Neural cell (in vitro differentiated cells): Measurements from ENCODE around the gene C16orf74. TPM values are rescaled to one million over a fixed set of nuclear protein-coding genes. Genes with fewer than 3 reads are reported as not detected.

ENCODE experiments used
- H2AFZ ChIP-seq: fragments of 200-600, 300-800 bp; sonication (generic), shearing (Covaris generic); 2 replicates; pipeline ENCODE4 v1.6.0; 2014; ENCODE audit warnings: low read depth, mild to moderate bottlenecking, antibody characterized with exemption, low read length, moderate library complexity
- H3F3A ChIP-seq: fragments of 200-600 bp; shearing (Covaris generic); 2 replicates; pipeline ENCODE4 v1.6.1; 2016; ENCODE audit warnings: mild to moderate bottlenecking, moderate library complexity, mixed read lengths, antibody characterized with exemption, low read length; ENCODE audit not compliant: insufficient read depth, poor library complexity, severe bottlenecking
- H3K27ac ChIP-seq: fragments of 200-600, 300-800 bp; sonication (generic), shearing (Covaris generic); 2 replicates; pipeline ENCODE4 v1.5.1; 2014; ENCODE audit warnings: mild to moderate bottlenecking, low read length, moderate library complexity
- H3K27me3 ChIP-seq: fragments of 300-800, 200-600 bp; sonication (generic), shearing (Covaris generic); 2 replicates; pipeline ENCODE4 v1.6.0; 2014; ENCODE audit warnings: mild to moderate bottlenecking, low read depth, low read length, moderate library complexity; ENCODE audit not compliant: insufficient read depth
- H3K36me3 ChIP-seq: fragments of 300-800, 200-600 bp; sonication (generic), shearing (Covaris generic); 2 replicates; pipeline ENCODE4 v1.5.1; 2014; ENCODE audit warnings: mild to moderate bottlenecking, antibody characterized with exemption, low read length, moderate library complexity; ENCODE audit not compliant: insufficient read depth
- H3K4me2 ChIP-seq: fragments of 300-800, 200-600 bp; sonication (generic), shearing (Covaris generic); 2 replicates; pipeline ENCODE4 v1.6.0; 2014; ENCODE audit warnings: mild to moderate bottlenecking, low read length
- H3K4me3 ChIP-seq: fragments of 300-800, 200-600 bp; sonication (generic), shearing (Covaris generic); 2 replicates; pipeline ENCODE4 v1.5.1; 2014; ENCODE audit warnings: mild to moderate bottlenecking, low read length, moderate library complexity
- H3K79me2 ChIP-seq: fragments of 200-600 bp; shearing (Covaris generic); replicated peaks from 2 replicates; pipeline ENCODE4 v1.6.0; 2014; ENCODE audit warnings: mild to moderate bottlenecking, low read length, moderate library complexity; ENCODE audit not compliant: insufficient read depth
- H3K9ac ChIP-seq: fragments of 300-800, 200-600 bp; sonication (generic), shearing (Covaris generic); 2 replicates; pipeline ENCODE4 v1.6.1; 2016; ENCODE audit warnings: mild to moderate bottlenecking, low read length, mixed read lengths
- H3K9me2 ChIP-seq: fragments of 200-600 bp; shearing (Covaris generic); 2 replicates; pipeline ENCODE4 v1.6.1; 2016; ENCODE audit warnings: mild to moderate bottlenecking, low read length, mixed read lengths; ENCODE audit not compliant: insufficient read depth
- H3K9me3 ChIP-seq: fragments of 200-600, 300-800 bp; sonication (generic), shearing (Covaris generic); 2 replicates; pipeline ENCODE4 v1.6.1; 2016; ENCODE audit warnings: mild to moderate bottlenecking, mixed run types, low read length, moderate library complexity, mixed read lengths
- H4K20me1 ChIP-seq: fragments of 200-600 bp; shearing (Covaris generic); 2 replicates; pipeline ENCODE4 v1.6.1; 2016; ENCODE audit warnings: mild to moderate bottlenecking, mixed run types; ENCODE audit not compliant: insufficient read depth
- CTCF ChIP-seq: fragments of 450-650 bp; IDR thresholded peaks from 2 replicates; pipeline ENCODE4 v1.5.1; 2014; ENCODE audit warnings: antibody characterized with exemption, mild to moderate bottlenecking, moderate library complexity; ENCODE audit not compliant: poor library complexity, severe bottlenecking
- EP300 ChIP-seq: fragments of 450-650 bp; conservative IDR thresholded peaks from 2 replicates; pipeline ENCODE4 v1.6.1; 2014; ENCODE audit warnings: antibody characterized with exemption, mild to moderate bottlenecking, moderate library complexity; ENCODE audit not compliant: poor library complexity, severe bottlenecking
- EZH2 ChIP-seq: fragments of 200-600, 300-800 bp; shearing (Covaris generic), sonication (generic); IDR thresholded peaks from 2 replicates; pipeline ENCODE4 v1.6.1; 2014; ENCODE audit warnings: antibody characterized with exemption, low read length, borderline replicate concordance, mild to moderate bottlenecking; ENCODE audit not compliant: insufficient read depth, poor library complexity, severe bottlenecking
- MXI1 ChIP-seq: fragments of 450-650 bp; conservative IDR thresholded peaks from 2 replicates; pipeline ENCODE4 v1.6.1; 2014; ENCODE audit warnings: antibody characterized with exemption, mild to moderate bottlenecking; ENCODE audit not compliant: poor library complexity, severe bottlenecking
- POLR2AphosphoS5 ChIP-seq: IDR thresholded peaks from 2 replicates; pipeline ENCODE4 v1.6.1; 2012
- RAD21 ChIP-seq: fragments of 450-650 bp; conservative IDR thresholded peaks from 2 replicates; pipeline ENCODE4 v1.6.1; 2014; ENCODE audit warnings: antibody characterized with exemption, mild to moderate bottlenecking, moderate library complexity
- REST ChIP-seq: IDR thresholded peaks from 2 replicates; pipeline ENCODE4 v1.6.1; 2012; ENCODE audit warnings: borderline replicate concordance
- SMC3 ChIP-seq: fragments of 450-650 bp; conservative IDR thresholded peaks from 2 replicates; pipeline ENCODE4 v1.6.1; 2014; ENCODE audit warnings: antibody characterized with exemption, mild to moderate bottlenecking, moderate library complexity; ENCODE audit not compliant: poor library complexity
- TAF1 ChIP-seq: IDR thresholded peaks from 2 replicates; pipeline ENCODE4 v1.6.1; 2012; ENCODE audit warnings: low read depth
- polyA plus RNA-seq: library from polyadenylated mRNA; depleted of rRNA; stranded (reverse); fragments of >200 nt; gene quantifications from 2 replicates; pipeline ENCODE4 v1.2.3, GENCODE V29; 2014

C16orf74 gene
- polyA plus RNA-seq, 1 donor from 2014 or later, result not detected

- H3K9me2 ChIP-seq, result no peaks in the 10 kb centered on the region
- H3K4me2 ChIP-seq, result no peak overlapping the region
- no peaks in the 10 kb centered on the region for H3K9me3 ChIP-seq
- no peak overlapping the region for H2AFZ ChIP-seq
- no peaks in the 10 kb centered on the region for H4K20me1 ChIP-seq
- H3K9ac ChIP-seq, result no peak overlapping the region
- H3F3A ChIP-seq, result no peaks in the 10 kb centered on the region
- no peaks in the 10 kb centered on the region for H3K27me3 ChIP-seq
- no peak overlapping the region for H3K4me3 ChIP-seq
- no peaks in the 10 kb centered on the region for H3K79me2 ChIP-seq
- no peak overlapping the region for H3K27ac ChIP-seq
- peaks cover 5% of the 10 kb centered on the region for H3K36me3 ChIP-seq
- TF ChIP-seq EP300, result no peak
- no peak for TF ChIP-seq MXI1
- TF ChIP-seq TAF1, result no peak
- TF ChIP-seq POLR2AphosphoS5, result no peak
- no peak for TF ChIP-seq CTCF
- TF ChIP-seq REST, result no peak
- TF ChIP-seq SMC3, result no peak
- TF ChIP-seq EZH2, result no peak
- no peak for TF ChIP-seq RAD21
These were observed 72.1 kb downstream of the C16orf74 start for GRCh38 chr16:85678821-85679220.

- no peak overlapping the region for H2AFZ ChIP-seq
- no peaks in the 10 kb centered on the region for H3K79me2 ChIP-seq
- no peak overlapping the region for H3K9ac ChIP-seq
- H3K36me3 ChIP-seq, result peaks cover 5% of the 10 kb centered on the region
- H3K9me3 ChIP-seq, result no peaks in the 10 kb centered on the region
- H3K4me2 ChIP-seq, result no peak overlapping the region
- H3F3A ChIP-seq, result no peaks in the 10 kb centered on the region
- no peak overlapping the region for H3K4me3 ChIP-seq
- no peaks in the 10 kb centered on the region for H4K20me1 ChIP-seq
- H3K9me2 ChIP-seq, result no peaks in the 10 kb centered on the region
- H3K27ac ChIP-seq, result no peak overlapping the region
- TF ChIP-seq CTCF (no peak), REST (no peak), RAD21 (no peak)
- H3K27me3 ChIP-seq, result no peaks in the 10 kb centered on the region
These were observed 72.9 kb downstream of the C16orf74 start for GRCh38 chr16:85678016-85678415.
